BLaER1 (cell line): ENCODE measurements around the gene GGCX.

ENCODE experiments used
- H3K27ac ChIP-seq: shearing (Covaris generic); formaldehyde crosslinking; 2 replicates; pipeline ENCODE4 v1.8.1; 2022
- H3K27me3 ChIP-seq: shearing (Covaris generic); formaldehyde crosslinking; 2 replicates; pipeline ENCODE4 v1.8.1; 2022
- H3K36me3 ChIP-seq: shearing (Covaris generic); formaldehyde crosslinking; 2 replicates; pipeline ENCODE4 v1.8.1; 2022
- H3K4me1 ChIP-seq: shearing (Covaris generic); formaldehyde crosslinking; 2 replicates; pipeline ENCODE4 v1.8.1; 2022
- H3K4me2 ChIP-seq: shearing (Covaris generic); formaldehyde crosslinking; 2 replicates; pipeline ENCODE4 v1.8.1; 2022
- H3K4me3 ChIP-seq: shearing (Covaris generic); formaldehyde crosslinking; 2 replicates; pipeline ENCODE4 v1.8.1; 2022
- H3K9ac ChIP-seq: shearing (Covaris generic); formaldehyde crosslinking; 2 replicates; pipeline ENCODE4 v1.8.1; 2022
- H3K9me3 ChIP-seq: shearing (Covaris generic); formaldehyde crosslinking; 2 replicates; pipeline ENCODE4 v1.8.1; 2022
- H4K20me1 ChIP-seq: shearing (Covaris generic); formaldehyde crosslinking; 2 replicates; pipeline ENCODE4 v1.8.1; 2022
- Cebpa-rat ChIP-seq: shearing (Covaris generic); IDR thresholded peaks from 2 replicates; pipeline ENCODE4 v1.8.1; 2022

The GGCX gene

GRCh38 chr2:85523062-85523902, 38.0 kb downstream of the GGCX start:
- H3K9ac ChIP-seq, result peak overlapping the region; percentile 70
- no peak for TF ChIP-seq Cebpa-rat
- peak overlapping the region; percentile 85 for H3K4me2 ChIP-seq
- H3K4me3 ChIP-seq, result no peak overlapping the region; the same call in 1 of the 2 replicates
- H3K27me3 ChIP-seq, result no peaks in the 10 kb centered on the region
- H3K27ac ChIP-seq, result peak overlapping the region; percentile 76
- no peaks in the 10 kb centered on the region for H3K9me3 ChIP-seq
- no peaks in the 10 kb centered on the region for H4K20me1 ChIP-seq
- peaks cover 40% of the 10 kb centered on the region for H3K4me1 ChIP-seq
- no peaks in the 10 kb centered on the region for H3K36me3 ChIP-seq

- Histone ChIP-seq H3K4me2 (no peak overlapping the region), H3K27ac (no peak overlapping the region), H3K27me3 (no peaks in the 10 kb centered on the region), H4K20me1 (no peaks in the 10 kb centered on the region), H3K4me3 (no peak overlapping the region), H3K36me3 (no peaks in the 10 kb centered on the region), H3K4me1 (peaks cover 40% of the 10 kb centered on the region), H3K9ac (no peak overlapping the region), H3K9me3 (no peaks in the 10 kb centered on the region)
- TF ChIP-seq Cebpa-rat, result no peak
These were observed 39.1 kb downstream of the GGCX start for GRCh38 chr2:85522090-85522647.

GRCh38 chr2:85516653-85517389, 44.5 kb downstream of the GGCX start:
- Histone ChIP-seq H3K9ac (no peak overlapping the region), H3K4me1 (no peaks in the 10 kb centered on the region), H3K4me2 (no peak overlapping the region), H3K27me3 (no peaks in the 10 kb centered on the region), H3K27ac (no peak overlapping the region), H3K36me3 (no peaks in the 10 kb centered on the region), H3K9me3 (no peaks in the 10 kb centered on the region), H4K20me1 (no peaks in the 10 kb centered on the region), H3K4me3 (no peak overlapping the region)
- no peak for TF ChIP-seq Cebpa-rat

GRCh38 chr2:85514323-85514722, 47.0 kb downstream of the GGCX start:
- H3K27me3 ChIP-seq, result no peaks in the 10 kb centered on the region
- no peaks in the 10 kb centered on the region for H3K9me3 ChIP-seq
- no peaks in the 10 kb centered on the region for H3K4me1 ChIP-seq
- H3K9ac ChIP-seq, result no peak overlapping the region
- no peak overlapping the region for H3K4me3 ChIP-seq
- no peaks in the 10 kb centered on the region for H4K20me1 ChIP-seq
- no peak overlapping the region for H3K4me2 ChIP-seq
- TF ChIP-seq Cebpa-rat, result no peak
- no peak overlapping the region for H3K27ac ChIP-seq
- H3K36me3 ChIP-seq, result no peaks in the 10 kb centered on the region

- Histone ChIP-seq H3K9ac (no peak overlapping the region), H3K27ac (no peak overlapping the region), H3K9me3 (no peaks in the 10 kb centered on the region), H3K4me3 (no peak overlapping the region), H4K20me1 (no peaks in the 10 kb centered on the region), H3K36me3 (no peaks in the 10 kb centered on the region), H3K27me3 (no peaks in the 10 kb centered on the region), H3K4me1 (no peaks in the 10 kb centered on the region), H3K4me2 (no peak overlapping the region)
- TF ChIP-seq Cebpa-rat, result no peak
These were observed 50.1 kb downstream of the GGCX start for GRCh38 chr2:85511008-85511811.

GRCh38 chr2:85506768-85507181, 54.5 kb downstream of the GGCX start:
- Histone ChIP-seq H3K4me1 (0 out of 2 replicates have a peak, but pooled peaks cover under 1% of the 10 kb centered on the region), H3K4me2 (no peak overlapping the region), H3K27ac (no peak overlapping the region), H3K36me3 (no peaks in the 10 kb centered on the region), H3K27me3 (no peaks in the 10 kb centered on the region), H3K9ac (no peak overlapping the region), H3K9me3 (no peaks in the 10 kb centered on the region), H4K20me1 (no peaks in the 10 kb centered on the region), H3K4me3 (no peak overlapping the region)
- TF ChIP-seq Cebpa-rat, result no peak

- 0 out of 2 replicates have a peak, but pooled peaks cover 7% of the 10 kb centered on the region for H3K4me1 ChIP-seq
- no peaks in the 10 kb centered on the region for H3K36me3 ChIP-seq
- no peak for TF ChIP-seq Cebpa-rat
- H3K4me2 ChIP-seq, result no peak overlapping the region
- H3K27ac ChIP-seq, result no peak overlapping the region
- H3K27me3 ChIP-seq, result no peaks in the 10 kb centered on the region
- no peak overlapping the region for H3K4me3 ChIP-seq
- H4K20me1 ChIP-seq, result no peaks in the 10 kb centered on the region
- no peaks in the 10 kb centered on the region for H3K9me3 ChIP-seq
- no peak overlapping the region for H3K9ac ChIP-seq
These were observed 55.6 kb downstream of the GGCX start for GRCh38 chr2:85505551-85506238.

GRCh38 chr2:85504778-85505261, 56.5 kb downstream of the GGCX start:
- Histone ChIP-seq H3K27ac (no peak overlapping the region), H3K9ac (no peak overlapping the region), H3K36me3 (no peaks in the 10 kb centered on the region), H3K27me3 (no peaks in the 10 kb centered on the region), H3K4me1 (peaks cover 13% of the 10 kb centered on the region; the same call in 1 of the 2 replicates), H3K4me3 (no peak overlapping the region), H4K20me1 (no peaks in the 10 kb centered on the region), H3K9me3 (no peaks in the 10 kb centered on the region), H3K4me2 (no peak overlapping the region)
- TF ChIP-seq Cebpa-rat, result no peak
